Body of pancreas (tissue), 4 donors: ENCODE results near the gene ZNF423. TPM values are rescaled to one million over a fixed set of nuclear protein-coding genes. Genes with fewer than 3 reads are reported as not detected.

Experiments
- ATAC-seq: fragments of 150-250 bp; one replicate; pipeline ENCODE4 v1.9.1; 2016
- DNase-seq, 4 donors: peaks; one replicate each; pipeline ENCODE4 v3.0.0-alpha.2; 2019
- H3K27ac ChIP-seq, 4 donors: fragments of 200-600 bp; sonication (generic); 1 replicate in 3 of 4; 2 replicates in 1 of 4; pipeline versions ENCODE4 v1.5.1 to v1.6.1; 2016 to 2019; ENCODE audit warnings: mild to moderate bottlenecking in 1 of 4, mixed read lengths in 1 of 4, moderate library complexity in 1 of 4
- H3K27me3 ChIP-seq, 2 donors: fragments of 200-600 bp; sonication (generic); one replicate each; pipeline ENCODE4 v1.6.0; 2016; ENCODE audit warnings: mild to moderate bottlenecking in 1 of 2
- H3K36me3 ChIP-seq, 2 donors: fragments of 200-600 bp; sonication (generic); replicated peaks in 1 of 2; 2 replicates each; pipeline ENCODE4 v1.5.1; 2016; ENCODE audit warnings: low read depth in 2 of 2; ENCODE audit not compliant: insufficient read depth in 1 of 2
- H3K4me1 ChIP-seq: fragments of 200-600 bp; sonication (generic); one replicate; pipeline ENCODE4 v1.6.0; 2016
- H3K4me3 ChIP-seq, 2 donors: fragments of 200-600 bp; sonication (generic); 1 replicate in 1 of 2; 2 replicates in 1 of 2; pipeline ENCODE4 v1.5.1; 2016 to 2019
- H3K9me3 ChIP-seq, 3 donors: fragments of 200-600 bp; sonication (generic); 1 replicate in 2 of 3; 2 replicates in 1 of 3; pipeline ENCODE4 v1.5.1; 2016
- POLR2A ChIP-seq, 3 donors: fragments of 450-650 bp; IDR thresholded peaks; one replicate each; pipeline ENCODE4 v1.6.1; 2016; ENCODE audit warnings: antibody characterized with exemption in 3 of 3, mild to moderate bottlenecking in 2 of 3
- WGBS, 2 donors: methylation state at CpG; one replicate each; pipeline ENCODE4 v1.1.5; 2017; 5-methylcytosine and 5-hydroxymethylcytosine counted together
- intact Hi-C: fragments of 100-400 bp; cut with DNase I; formaldehyde crosslinking; loops from one replicate; pipeline ENCODE4 v1.15.1; 2023
- total RNA-seq, 2 donors: library from RNA; depleted of rRNA; stranded (reverse); fragments of >200 nt; gene quantifications; one replicate each; pipeline ENCODE4 v1.1.0, GENCODE V29; 2016
- TF ChIP-seq, protein P1 (sequence below), 7 experiments: fragments of 450-650 bp in 4 of 7; fragments of 200-600 bp in 3 of 7; sonication (generic) in 3 of 7; IDR thresholded peaks; one replicate each; pipeline ENCODE4 v1.5.1; 2016 to 2019; ENCODE audit warnings: antibody characterized with exemption in 7 of 7

ZNF423 gene
- total RNA-seq, 2 donors from 2014 or later = 4.2 to 9.2 TPM

DNA sequence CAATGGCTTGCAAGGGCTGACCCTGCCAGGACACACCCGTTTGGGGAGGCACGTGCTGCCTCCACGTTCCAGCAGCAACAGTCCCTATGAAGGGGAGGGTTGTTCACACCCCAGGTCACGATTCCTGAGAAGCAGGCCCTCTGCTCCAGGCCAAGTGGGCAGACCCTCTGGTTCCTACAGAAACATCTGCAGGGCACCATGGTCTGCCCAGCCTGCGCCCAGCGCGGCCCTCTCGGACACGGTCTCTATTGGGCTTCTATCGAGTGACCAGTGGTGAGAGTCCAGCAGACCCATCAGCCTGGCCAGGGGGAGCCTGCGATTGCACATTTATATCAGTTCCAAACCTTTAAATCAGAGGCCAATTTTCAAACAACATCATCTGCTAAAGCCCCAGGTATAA is 128.3 kb downstream of the ZNF423 start:
- Histone ChIP-seq H3K36me3 (no peaks in the 10 kb centered on the region), H3K9me3 (peaks cover 0 to 6% (median 0%) of the 10 kb centered on the region in 3 donors), H3K27me3 (no peaks in the 10 kb centered on the region), H3K4me1 (no peaks in the 10 kb centered on the region), H3K27ac (no peak overlapping the region), H3K4me3 (no peak overlapping the region)
- intact Hi-C loops = no loop called here
- ATAC-seq = no peak
- no peak for TF ChIP-seq POLR2A (IDR thresholded peaks at IDR 0.05)
- TF ChIP-seq, protein P1, sequence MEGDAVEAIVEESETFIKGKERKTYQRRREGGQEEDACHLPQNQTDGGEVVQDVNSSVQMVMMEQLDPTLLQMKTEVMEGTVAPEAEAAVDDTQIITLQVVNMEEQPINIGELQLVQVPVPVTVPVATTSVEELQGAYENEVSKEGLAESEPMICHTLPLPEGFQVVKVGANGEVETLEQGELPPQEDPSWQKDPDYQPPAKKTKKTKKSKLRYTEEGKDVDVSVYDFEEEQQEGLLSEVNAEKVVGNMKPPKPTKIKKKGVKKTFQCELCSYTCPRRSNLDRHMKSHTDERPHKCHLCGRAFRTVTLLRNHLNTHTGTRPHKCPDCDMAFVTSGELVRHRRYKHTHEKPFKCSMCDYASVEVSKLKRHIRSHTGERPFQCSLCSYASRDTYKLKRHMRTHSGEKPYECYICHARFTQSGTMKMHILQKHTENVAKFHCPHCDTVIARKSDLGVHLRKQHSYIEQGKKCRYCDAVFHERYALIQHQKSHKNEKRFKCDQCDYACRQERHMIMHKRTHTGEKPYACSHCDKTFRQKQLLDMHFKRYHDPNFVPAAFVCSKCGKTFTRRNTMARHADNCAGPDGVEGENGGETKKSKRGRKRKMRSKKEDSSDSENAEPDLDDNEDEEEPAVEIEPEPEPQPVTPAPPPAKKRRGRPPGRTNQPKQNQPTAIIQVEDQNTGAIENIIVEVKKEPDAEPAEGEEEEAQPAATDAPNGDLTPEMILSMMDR (IDR thresholded peaks at IDR 0.05) = no peak
- WGBS, 2 donors = 90% methylated on average over 7 to 11 of the region's 11 CpGs
- no peak for DNase-seq

DNA sequence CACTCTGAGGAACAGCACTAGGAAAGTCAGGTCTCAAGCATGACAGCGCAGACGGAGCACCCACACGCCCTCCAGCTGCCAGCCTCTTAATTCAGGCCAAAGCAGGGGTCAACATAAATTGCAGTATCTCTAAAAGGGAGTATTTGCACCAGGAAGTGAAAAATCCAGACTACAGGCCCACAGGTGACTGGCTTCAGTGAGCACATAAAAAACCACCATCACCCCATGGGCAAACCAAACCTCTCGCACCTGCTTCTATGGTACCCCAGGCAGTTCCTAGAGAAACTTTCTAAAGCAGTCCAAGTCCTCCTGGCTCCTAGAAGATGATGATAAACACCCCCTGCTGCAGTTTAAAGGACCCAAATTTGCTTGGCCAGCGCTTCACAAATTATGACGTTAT is 129.8 kb downstream of the ZNF423 start:
- 88 to 96% methylated on average over 6 of the region's 6 CpGs for WGBS, 2 donors
- TF ChIP-seq, protein P1 (IDR thresholded peaks at IDR 0.05) = no peak
- TF ChIP-seq POLR2A (IDR thresholded peaks at IDR 0.05) = no peak
- no peak for DNase-seq
- intact Hi-C loops = no loop called here
- ATAC-seq = no peak
- H3K27ac ChIP-seq = no peak overlapping the region
- H3K9me3 ChIP-seq = peaks cover 0 to 6% (median 0%) of the 10 kb centered on the region in 3 donors
- H3K27me3 ChIP-seq = no peaks in the 10 kb centered on the region
- H3K4me3 ChIP-seq = no peak overlapping the region
- no peaks in the 10 kb centered on the region for H3K4me1 ChIP-seq
- no peaks in the 10 kb centered on the region for H3K36me3 ChIP-seq

DNA sequence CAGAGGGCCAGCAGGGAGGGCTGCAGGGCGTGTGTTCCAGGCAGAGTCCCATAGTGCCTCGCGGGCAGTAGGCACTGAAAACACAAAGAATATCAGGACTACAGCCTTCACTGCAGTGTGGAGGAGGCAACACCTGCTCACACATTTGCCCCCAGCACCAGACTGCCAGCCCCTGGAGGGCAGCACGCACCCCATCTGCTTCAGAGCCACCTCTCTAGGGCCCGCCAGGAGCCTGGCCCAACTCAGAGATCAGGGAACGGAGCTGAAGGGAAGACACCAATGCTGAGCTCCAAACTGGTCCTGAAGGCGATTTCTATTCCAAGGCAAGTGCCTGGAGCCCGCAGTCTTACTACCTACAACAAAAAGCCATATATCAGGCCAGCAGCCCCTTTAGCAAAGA is 130.3 kb downstream of the ZNF423 start:
- intact Hi-C loops = no loop called here
- no peak for TF ChIP-seq POLR2A (IDR thresholded peaks at IDR 0.05)
- TF ChIP-seq, protein P1 (IDR thresholded peaks at IDR 0.05) = no peak
- Histone ChIP-seq H3K4me1 (no peaks in the 10 kb centered on the region), H3K27me3 (no peaks in the 10 kb centered on the region), H3K9me3 (peaks cover 0 to 6% (median 0%) of the 10 kb centered on the region in 3 donors), H3K36me3 (no peaks in the 10 kb centered on the region), H3K4me3 (no peak overlapping the region), H3K27ac (no peak overlapping the region)
- no peak for ATAC-seq
- WGBS, 2 donors = 94 to 96% methylated on average over 7 to 8 of the region's 8 CpGs
- DNase-seq = no peak

DNA sequence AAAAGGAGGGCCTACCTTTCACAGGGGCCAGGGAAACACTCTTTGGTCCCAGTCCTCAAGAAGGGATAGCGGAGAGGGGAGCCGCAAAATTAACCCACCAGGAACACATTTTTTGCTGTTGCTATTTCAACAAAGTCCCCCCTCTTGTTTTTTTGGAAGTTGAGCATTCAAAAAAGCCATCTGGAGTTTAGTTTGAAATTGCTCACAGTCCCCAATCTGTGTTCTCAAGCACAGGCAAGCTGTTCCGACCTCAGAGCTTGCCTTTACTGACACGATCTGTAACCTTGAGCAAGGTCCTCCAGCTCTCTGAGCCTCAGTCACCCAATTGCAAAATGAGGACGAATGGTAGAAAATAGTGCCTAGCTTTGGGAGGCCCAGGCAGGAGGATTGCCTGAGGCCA is 131.1 kb downstream of the ZNF423 start:
- no peak for DNase-seq
- Histone ChIP-seq H3K27ac (no peak overlapping the region), H3K4me1 (no peaks in the 10 kb centered on the region), H3K4me3 (no peak overlapping the region), H3K36me3 (no peaks in the 10 kb centered on the region), H3K9me3 (peaks cover 0 to 2% (median 0%) of the 10 kb centered on the region in 3 donors), H3K27me3 (no peaks in the 10 kb centered on the region)
- intact Hi-C loops = no loop called here
- TF ChIP-seq, protein P1 (IDR thresholded peaks at IDR 0.05) = no peak
- no peak for TF ChIP-seq POLR2A (IDR thresholded peaks at IDR 0.05)
- 89 to 90% methylated on average over 5 of the region's 5 CpGs for WGBS, 2 donors
- ATAC-seq = no peak

DNA sequence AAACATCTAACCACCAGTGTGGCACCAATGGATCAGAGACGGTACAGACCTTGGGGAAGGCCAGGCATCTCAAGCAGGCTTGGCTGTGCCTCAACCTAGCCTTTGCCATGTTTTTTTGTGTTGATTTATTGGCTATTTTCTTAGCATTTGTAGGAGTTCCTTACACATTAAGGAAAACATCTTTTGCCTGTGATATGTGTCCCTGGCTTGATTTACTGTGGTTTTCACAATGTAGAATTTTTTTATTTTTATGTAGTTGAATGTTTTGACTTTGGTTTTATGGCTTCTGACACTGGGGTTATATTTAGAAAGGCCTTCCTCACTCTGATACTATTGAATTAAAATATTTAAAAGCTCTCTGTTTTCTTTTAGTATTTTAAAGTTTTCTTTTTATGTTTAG is 132.6 kb downstream of the ZNF423 start:
- no peak for TF ChIP-seq POLR2A (IDR thresholded peaks at IDR 0.05)
- TF ChIP-seq, protein P1 (IDR thresholded peaks at IDR 0.05) = no peak
- Histone ChIP-seq H3K4me3 (no peak overlapping the region), H3K9me3 (no peaks in the 10 kb centered on the region), H3K36me3 (no peaks in the 10 kb centered on the region), H3K4me1 (no peaks in the 10 kb centered on the region), H3K27ac (no peak overlapping the region), H3K27me3 (no peaks in the 10 kb centered on the region)
- ATAC-seq (no peak), DNase-seq (no peak)
- 85 to 96% methylated on average over 1 of the region's 1 CpG for WGBS, 2 donors
- intact Hi-C loops = no loop called here
